ENCODE measurements around the gene CPLX1.

Gene CPLX1

DNA sequence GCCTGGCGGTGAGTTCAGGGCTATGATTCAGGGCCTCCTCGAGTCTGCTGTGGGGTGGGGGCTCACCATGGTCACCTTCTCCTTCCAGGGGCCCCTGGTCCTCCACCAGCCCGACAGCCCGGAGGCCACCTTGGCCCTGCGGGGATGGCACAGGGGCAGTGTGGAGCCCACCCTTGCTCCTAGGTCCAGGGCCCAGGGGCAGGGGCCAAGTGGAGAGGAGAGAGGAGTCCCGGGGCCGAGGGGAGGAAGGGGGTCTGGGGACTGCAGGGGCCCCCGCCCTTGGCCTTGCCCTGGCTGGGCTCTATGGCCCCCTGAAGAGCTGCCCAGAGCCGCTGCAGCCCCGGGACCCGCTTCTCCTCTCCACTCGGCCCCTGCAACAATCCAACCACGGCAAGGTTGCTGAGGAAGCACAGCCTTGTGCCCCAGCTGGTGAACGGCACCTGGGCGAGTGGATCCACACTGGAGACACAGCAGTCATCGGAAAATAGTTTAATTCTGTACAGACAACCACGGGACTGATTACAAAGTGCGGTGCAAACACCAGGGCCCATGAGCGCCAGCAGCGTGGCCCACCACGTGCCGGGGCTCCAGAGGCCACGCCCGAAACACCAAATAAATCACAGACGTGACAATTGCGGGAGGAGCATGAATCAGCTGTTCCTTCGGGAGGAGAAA lies 23.0 kb upstream of the CPLX1 start:
- Histone ChIP-seq H3K4me2 (ENCODE audit: low read depth, low read length, poor library complexity, severe bottlenecking) (no peak overlapping the region), H3K4me1 (ENCODE audit: insufficient read depth, low read length, poor library complexity, severe bottlenecking) (no peaks in the 10 kb centered on the region), H4K20me1 (ENCODE audit: insufficient read depth, low read length, poor library complexity, severe bottlenecking) (no peaks in the 10 kb centered on the region), H3K27me3 (ENCODE audit: insufficient read depth, low read length, poor library complexity, severe bottlenecking) (no peaks in the 10 kb centered on the region), H3K9ac (ENCODE audit: low read depth, low read length, poor library complexity, severe bottlenecking) (no peak overlapping the region), H3K4me3 (ENCODE audit: low read length, poor library complexity, severe bottlenecking) (no peak overlapping the region), H3K9me2 (replicated peaks; ENCODE audit: low read depth, low read length) (no peaks in the 10 kb centered on the region), H2AFZ (ENCODE audit: low read length) (no peak overlapping the region), H3K9me3 (ENCODE audit: insufficient read depth, low read depth, low read length) (0 out of 2 replicates have a peak, but pooled peaks cover 3% of the 10 kb centered on the region), H3K36me3 (ENCODE audit: insufficient read depth, low read length) (no peaks in the 10 kb centered on the region; the same call in 1 of the 2 replicates), H3K79me2 (ENCODE audit: insufficient read depth, low read length) (no peaks in the 10 kb centered on the region), H3F3A (ENCODE audit: low read depth) (no peaks in the 10 kb centered on the region)
- TF ChIP-seq, protein P1, sequence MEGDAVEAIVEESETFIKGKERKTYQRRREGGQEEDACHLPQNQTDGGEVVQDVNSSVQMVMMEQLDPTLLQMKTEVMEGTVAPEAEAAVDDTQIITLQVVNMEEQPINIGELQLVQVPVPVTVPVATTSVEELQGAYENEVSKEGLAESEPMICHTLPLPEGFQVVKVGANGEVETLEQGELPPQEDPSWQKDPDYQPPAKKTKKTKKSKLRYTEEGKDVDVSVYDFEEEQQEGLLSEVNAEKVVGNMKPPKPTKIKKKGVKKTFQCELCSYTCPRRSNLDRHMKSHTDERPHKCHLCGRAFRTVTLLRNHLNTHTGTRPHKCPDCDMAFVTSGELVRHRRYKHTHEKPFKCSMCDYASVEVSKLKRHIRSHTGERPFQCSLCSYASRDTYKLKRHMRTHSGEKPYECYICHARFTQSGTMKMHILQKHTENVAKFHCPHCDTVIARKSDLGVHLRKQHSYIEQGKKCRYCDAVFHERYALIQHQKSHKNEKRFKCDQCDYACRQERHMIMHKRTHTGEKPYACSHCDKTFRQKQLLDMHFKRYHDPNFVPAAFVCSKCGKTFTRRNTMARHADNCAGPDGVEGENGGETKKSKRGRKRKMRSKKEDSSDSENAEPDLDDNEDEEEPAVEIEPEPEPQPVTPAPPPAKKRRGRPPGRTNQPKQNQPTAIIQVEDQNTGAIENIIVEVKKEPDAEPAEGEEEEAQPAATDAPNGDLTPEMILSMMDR (conservative IDR thresholded peaks at IDR 0.05; ENCODE audit: low read length) = no peak
- TF ChIP-seq EZH2phosphoT487 (IDR thresholded peaks at IDR 0.05; ENCODE audit: borderline replicate concordance) = no peak

DNA sequence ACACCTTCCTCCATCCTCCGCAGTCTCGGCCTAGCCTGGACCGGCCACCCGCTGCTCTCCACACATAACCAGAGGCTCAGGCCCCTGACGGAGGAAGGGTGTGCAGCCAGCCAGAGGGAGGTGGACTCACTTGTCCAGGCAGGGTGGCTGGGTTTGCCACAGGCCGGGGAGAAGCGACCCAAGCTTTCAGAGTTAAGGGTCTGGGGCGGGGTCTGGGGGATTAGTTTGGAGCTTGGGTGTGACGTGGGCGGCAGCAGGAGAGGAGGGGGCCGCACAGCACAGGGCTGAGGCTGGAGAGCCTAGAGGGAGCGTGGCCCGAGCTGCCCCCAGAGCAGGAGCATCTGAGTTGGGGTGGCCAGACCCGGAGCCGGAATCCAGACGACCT lies 22.4 kb upstream of the CPLX1 start:
- Histone ChIP-seq H3K4me3 (ENCODE audit: low read length, poor library complexity, severe bottlenecking) (no peak overlapping the region), H3K36me3 (ENCODE audit: insufficient read depth, low read length) (no peaks in the 10 kb centered on the region; the same call in 1 of the 2 replicates)

DNA sequence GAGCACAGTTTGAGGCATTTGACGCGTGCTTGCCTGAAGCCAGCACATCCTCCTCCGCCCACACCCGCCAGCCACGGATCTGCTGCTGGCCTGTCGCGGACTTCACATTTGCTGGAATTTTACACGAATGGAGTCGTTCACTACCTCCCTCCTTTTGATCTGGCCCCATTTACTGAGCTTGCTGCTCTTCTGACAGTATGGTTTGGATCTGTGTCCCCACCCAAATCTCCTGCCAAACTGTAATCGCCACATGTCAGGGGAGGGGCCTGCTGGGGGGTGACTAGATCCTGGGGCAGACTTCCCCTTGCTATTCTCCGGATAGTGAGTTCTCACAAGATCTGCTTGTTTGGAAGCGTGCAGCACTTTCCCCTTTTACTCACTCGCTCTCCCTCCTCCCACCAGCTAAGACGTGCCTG lies 19.9 kb upstream of the CPLX1 start:
- no peaks in the 10 kb centered on the region for H4K20me1 ChIP-seq (ENCODE audit: insufficient read depth, low read length, poor library complexity, severe bottlenecking)
- H3K36me3 ChIP-seq (ENCODE audit: insufficient read depth, low read length) = no peaks in the 10 kb centered on the region; the same call in 1 of the 2 replicates
- peaks cover 5% of the 10 kb centered on the region; the same call in 1 of the 2 replicates for H3K9me3 ChIP-seq (ENCODE audit: insufficient read depth, low read depth, low read length)
- H3F3A ChIP-seq (ENCODE audit: low read depth) = no peaks in the 10 kb centered on the region
- H3K4me2 ChIP-seq (ENCODE audit: low read depth, low read length, poor library complexity, severe bottlenecking) = no peak overlapping the region
- H3K9ac ChIP-seq (ENCODE audit: low read depth, low read length, poor library complexity, severe bottlenecking) = no peak overlapping the region
- TF ChIP-seq, protein P1 (conservative IDR thresholded peaks at IDR 0.05; ENCODE audit: low read length) = no peak
- TF ChIP-seq EZH2phosphoT487 (IDR thresholded peaks at IDR 0.05; ENCODE audit: borderline replicate concordance) = no peak
- no peaks in the 10 kb centered on the region for H3K4me1 ChIP-seq (ENCODE audit: insufficient read depth, low read length, poor library complexity, severe bottlenecking)
- no peak overlapping the region for H2AFZ ChIP-seq (ENCODE audit: low read length)
- H3K27me3 ChIP-seq (ENCODE audit: insufficient read depth, low read length, poor library complexity, severe bottlenecking) = no peaks in the 10 kb centered on the region
- no peaks in the 10 kb centered on the region for H3K9me2 ChIP-seq (replicated peaks; ENCODE audit: low read depth, low read length)
- no peaks in the 10 kb centered on the region for H3K79me2 ChIP-seq (ENCODE audit: insufficient read depth, low read length)
- no peak overlapping the region for H3K4me3 ChIP-seq (ENCODE audit: low read length, poor library complexity, severe bottlenecking)

More for the DNA sequence above, 22.4 kb upstream of the CPLX1 start:
- H3K9me3 ChIP-seq (ENCODE audit: insufficient read depth, low read depth, low read length) = peaks cover 3% of the 10 kb centered on the region; the same call in 1 of the 2 replicates
- no peaks in the 10 kb centered on the region for H3F3A ChIP-seq (ENCODE audit: low read depth)
- no peaks in the 10 kb centered on the region for H3K79me2 ChIP-seq (ENCODE audit: insufficient read depth, low read length)
- no peak overlapping the region for H3K9ac ChIP-seq (ENCODE audit: low read depth, low read length, poor library complexity, severe bottlenecking)
- no peak overlapping the region for H3K4me2 ChIP-seq (ENCODE audit: low read depth, low read length, poor library complexity, severe bottlenecking)
- no peaks in the 10 kb centered on the region for H3K27me3 ChIP-seq (ENCODE audit: insufficient read depth, low read length, poor library complexity, severe bottlenecking)
- no peaks in the 10 kb centered on the region for H3K4me1 ChIP-seq (ENCODE audit: insufficient read depth, low read length, poor library complexity, severe bottlenecking)
- no peaks in the 10 kb centered on the region for H4K20me1 ChIP-seq (ENCODE audit: insufficient read depth, low read length, poor library complexity, severe bottlenecking)
- TF ChIP-seq, protein P1 (conservative IDR thresholded peaks at IDR 0.05; ENCODE audit: low read length) = no peak
- no peak for TF ChIP-seq EZH2phosphoT487 (IDR thresholded peaks at IDR 0.05; ENCODE audit: borderline replicate concordance)
- H2AFZ ChIP-seq (ENCODE audit: low read length) = no peak overlapping the region
- no peaks in the 10 kb centered on the region for H3K9me2 ChIP-seq (replicated peaks; ENCODE audit: low read depth, low read length)
